ENCODE measurements around the gene ALDH3A1. TPM values are rescaled to one million over a fixed set of nuclear protein-coding genes. Genes with fewer than 3 reads are reported as not detected.
A peak's percentile ranks its signal among the peaks of the same experiment; 100 is the strongest.

The ALDH3A1 gene
- total RNA-seq, 1 donor from 2014 or later = 24.2 TPM

DNA sequence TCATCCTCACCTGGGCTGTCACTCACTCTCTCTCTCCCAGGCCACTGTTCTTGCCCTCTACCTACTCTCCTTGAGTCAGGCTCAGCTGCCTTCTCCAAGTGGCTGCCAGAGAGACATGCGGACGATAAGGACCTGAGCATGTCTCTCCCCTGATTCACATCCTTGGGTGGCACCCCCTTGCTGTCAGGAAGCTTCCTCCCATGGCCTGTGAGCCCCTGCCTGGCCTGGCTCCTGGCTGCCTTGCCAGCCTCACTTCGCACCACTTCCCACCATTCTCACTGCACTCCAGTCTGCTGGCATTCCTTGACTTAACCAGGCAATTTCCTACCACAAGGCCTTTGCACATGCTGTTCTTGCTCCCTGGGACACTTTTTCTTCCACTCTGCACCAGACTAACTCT is 2.7 kb upstream of the ALDH3A1 start:
- H3K27me3 ChIP-seq (ENCODE audit: control insufficient read depth, insufficient read depth, low read length) = no peaks in the 10 kb centered on the region
- no peak overlapping the region for H3K4me3 ChIP-seq (ENCODE audit: low read depth, low read length)
- FAIRE-seq (peak; percentile 97), DNase-seq (ENCODE audit: low read depth) (peak; percentile 89)
- H3K36me3 ChIP-seq (ENCODE audit: control insufficient read depth, insufficient read depth, low read length) = no peaks in the 10 kb centered on the region
- TF ChIP-seq, protein P1, sequence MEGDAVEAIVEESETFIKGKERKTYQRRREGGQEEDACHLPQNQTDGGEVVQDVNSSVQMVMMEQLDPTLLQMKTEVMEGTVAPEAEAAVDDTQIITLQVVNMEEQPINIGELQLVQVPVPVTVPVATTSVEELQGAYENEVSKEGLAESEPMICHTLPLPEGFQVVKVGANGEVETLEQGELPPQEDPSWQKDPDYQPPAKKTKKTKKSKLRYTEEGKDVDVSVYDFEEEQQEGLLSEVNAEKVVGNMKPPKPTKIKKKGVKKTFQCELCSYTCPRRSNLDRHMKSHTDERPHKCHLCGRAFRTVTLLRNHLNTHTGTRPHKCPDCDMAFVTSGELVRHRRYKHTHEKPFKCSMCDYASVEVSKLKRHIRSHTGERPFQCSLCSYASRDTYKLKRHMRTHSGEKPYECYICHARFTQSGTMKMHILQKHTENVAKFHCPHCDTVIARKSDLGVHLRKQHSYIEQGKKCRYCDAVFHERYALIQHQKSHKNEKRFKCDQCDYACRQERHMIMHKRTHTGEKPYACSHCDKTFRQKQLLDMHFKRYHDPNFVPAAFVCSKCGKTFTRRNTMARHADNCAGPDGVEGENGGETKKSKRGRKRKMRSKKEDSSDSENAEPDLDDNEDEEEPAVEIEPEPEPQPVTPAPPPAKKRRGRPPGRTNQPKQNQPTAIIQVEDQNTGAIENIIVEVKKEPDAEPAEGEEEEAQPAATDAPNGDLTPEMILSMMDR (IDR thresholded peaks at IDR 0.05; ENCODE audit: insufficient read depth, low read length, severe bottlenecking) = peak; percentile 5

DNA sequence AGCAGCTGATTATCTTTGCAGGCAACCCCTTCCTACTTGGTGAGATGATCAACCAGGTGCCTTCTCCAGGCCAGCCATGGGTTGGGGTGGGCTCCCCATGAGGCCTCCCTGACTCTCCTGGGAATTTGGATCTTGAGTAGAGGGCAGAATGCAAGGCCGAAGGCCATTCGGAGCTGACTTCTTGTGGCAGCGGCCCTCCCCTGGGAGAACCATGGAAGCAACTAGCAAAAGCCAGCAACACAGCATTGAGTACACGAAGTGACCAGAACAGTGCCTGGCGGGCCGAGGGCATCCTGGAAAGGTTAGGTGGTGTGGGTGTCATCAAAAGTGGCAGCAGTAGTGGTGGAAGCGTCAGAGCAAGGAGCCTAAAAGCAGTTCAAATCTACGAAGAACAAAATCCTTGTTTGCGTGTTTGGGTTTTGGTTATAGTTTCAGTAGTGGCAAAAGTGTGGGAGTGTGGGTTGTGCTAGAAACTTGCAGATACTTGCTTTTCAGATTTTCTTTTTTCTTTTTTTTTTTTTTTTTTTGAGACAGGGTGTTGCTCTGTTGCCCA is 2.0 kb upstream of the ALDH3A1 start:
- Histone ChIP-seq H3K36me3 (ENCODE audit: control insufficient read depth, insufficient read depth, low read length) (no peaks in the 10 kb centered on the region), H3K27me3 (ENCODE audit: control insufficient read depth, insufficient read depth, low read length) (no peaks in the 10 kb centered on the region), H3K4me3 (ENCODE audit: low read depth, low read length) (no peak overlapping the region)
- TF ChIP-seq, protein P1 (IDR thresholded peaks at IDR 0.05; ENCODE audit: insufficient read depth, low read length, severe bottlenecking) = no peak
- FAIRE-seq (no peak), DNase-seq (ENCODE audit: low read depth) (no peak)

DNA sequence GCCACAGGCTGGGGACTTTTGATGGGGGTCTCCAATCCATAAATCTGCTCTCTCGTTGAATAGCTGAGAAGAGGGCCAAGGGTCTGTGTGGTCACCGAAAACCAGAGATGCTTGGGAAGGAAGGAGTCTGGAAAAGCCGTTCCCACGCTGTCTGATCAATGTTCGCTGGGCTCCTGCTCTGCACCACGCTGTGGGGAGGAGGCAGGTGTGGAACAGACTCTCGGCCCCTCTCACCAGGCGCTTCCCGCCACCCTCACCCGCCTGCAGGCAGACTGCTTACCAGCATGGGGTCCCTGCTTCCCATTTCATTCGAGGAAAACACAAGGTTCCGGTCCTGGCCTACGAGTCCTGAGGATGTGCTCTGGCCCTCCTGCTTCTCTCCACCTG is 702 bp upstream of the ALDH3A1 start:
- no peak for DNase-seq (ENCODE audit: low read depth)
- TF ChIP-seq, protein P1 (IDR thresholded peaks at IDR 0.05; ENCODE audit: insufficient read depth, low read length, severe bottlenecking) = no peak
- FAIRE-seq = peak; percentile 28
- no peak overlapping the region for H3K4me3 ChIP-seq (ENCODE audit: low read depth, low read length)
- no peaks in the 10 kb centered on the region for H3K27me3 ChIP-seq (ENCODE audit: control insufficient read depth, insufficient read depth, low read length)
- H3K36me3 ChIP-seq (ENCODE audit: control insufficient read depth, insufficient read depth, low read length) = no peaks in the 10 kb centered on the region

DNA sequence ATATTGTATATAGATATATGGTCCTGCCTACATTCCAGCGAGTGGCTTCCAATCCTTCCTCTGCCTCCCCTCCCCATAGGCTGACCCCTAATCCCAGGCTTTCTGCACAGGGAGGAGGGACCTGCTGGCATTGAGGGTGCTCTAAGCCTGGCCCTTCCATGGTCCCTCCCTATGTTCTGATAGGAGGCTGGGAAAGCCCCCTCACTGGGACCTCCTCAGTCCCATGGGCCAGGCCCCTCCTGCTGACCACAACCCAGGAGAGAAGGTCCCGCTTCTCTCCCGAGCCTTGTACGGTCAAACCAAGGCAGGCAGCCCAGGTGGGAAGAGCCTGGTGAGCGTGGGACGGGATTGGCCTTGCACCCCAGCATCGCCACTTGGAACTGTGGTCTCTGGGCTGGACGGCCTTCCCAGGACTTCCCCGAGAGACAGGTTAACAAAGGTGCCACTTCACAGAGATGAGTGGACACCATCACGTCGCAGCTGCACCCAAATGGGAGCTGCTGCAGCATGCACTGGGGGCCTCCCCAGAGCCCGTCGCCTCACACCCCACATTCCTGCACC is 859 bp downstream of the ALDH3A1 start:
- TF ChIP-seq, protein P1 (IDR thresholded peaks at IDR 0.05; ENCODE audit: insufficient read depth, low read length, severe bottlenecking) = no peak
- no peaks in the 10 kb centered on the region for H3K27me3 ChIP-seq (ENCODE audit: control insufficient read depth, insufficient read depth, low read length)
- FAIRE-seq = no peak
- no peak for DNase-seq (ENCODE audit: low read depth)
- H3K36me3 ChIP-seq (ENCODE audit: control insufficient read depth, insufficient read depth, low read length) = peaks cover 11% of the 10 kb centered on the region
- H3K4me3 ChIP-seq (ENCODE audit: low read depth, low read length) = peak overlapping the region; percentile 33

DNA sequence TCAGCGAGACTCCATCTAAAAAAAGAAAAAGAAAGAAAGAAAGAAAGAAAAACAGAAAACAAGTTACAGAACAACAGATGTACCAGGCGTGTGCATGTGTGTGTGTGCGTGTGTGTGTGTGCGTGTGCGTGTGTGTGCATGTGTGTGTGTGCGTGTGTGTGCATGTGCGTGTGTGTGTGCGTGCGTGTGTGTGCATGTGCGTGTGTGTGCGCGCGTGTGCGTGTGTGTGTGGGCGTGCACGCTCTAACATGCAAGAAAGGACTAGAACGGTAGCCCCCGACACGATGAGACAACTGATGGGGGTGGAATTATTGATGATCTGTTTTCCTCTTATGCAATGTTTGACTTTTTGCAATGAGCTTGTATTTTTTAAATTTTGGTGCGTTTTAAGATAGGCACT is 1.6 kb downstream of the ALDH3A1 start:
- no peak overlapping the region for H3K4me3 ChIP-seq (ENCODE audit: low read depth, low read length)
- TF ChIP-seq, protein P1 (IDR thresholded peaks at IDR 0.05; ENCODE audit: insufficient read depth, low read length, severe bottlenecking) = no peak
- no peak for FAIRE-seq

More for the DNA sequence above, 1.6 kb downstream of the ALDH3A1 start:
- peaks cover 18% of the 10 kb centered on the region for H3K36me3 ChIP-seq (ENCODE audit: control insufficient read depth, insufficient read depth, low read length)
- H3K27me3 ChIP-seq (ENCODE audit: control insufficient read depth, insufficient read depth, low read length) = no peaks in the 10 kb centered on the region
- no peak for DNase-seq (ENCODE audit: low read depth)
